ENCODE measurements around the gene PPP1R3F.

The PPP1R3F gene

GRCh38 chrX:49230500-49231232 is 38.9 kb upstream of the PPP1R3F start:
- DNase-seq (ENCODE audit: low read depth), result no peak
- no peak overlapping the region for H3K4me3 ChIP-seq (ENCODE audit: low read depth, low read length)
- no peak for TF ChIP-seq CTCF (IDR thresholded peaks at IDR 0.05; ENCODE audit: control insufficient read depth, extremely low read depth, insufficient read depth)

DNA sequence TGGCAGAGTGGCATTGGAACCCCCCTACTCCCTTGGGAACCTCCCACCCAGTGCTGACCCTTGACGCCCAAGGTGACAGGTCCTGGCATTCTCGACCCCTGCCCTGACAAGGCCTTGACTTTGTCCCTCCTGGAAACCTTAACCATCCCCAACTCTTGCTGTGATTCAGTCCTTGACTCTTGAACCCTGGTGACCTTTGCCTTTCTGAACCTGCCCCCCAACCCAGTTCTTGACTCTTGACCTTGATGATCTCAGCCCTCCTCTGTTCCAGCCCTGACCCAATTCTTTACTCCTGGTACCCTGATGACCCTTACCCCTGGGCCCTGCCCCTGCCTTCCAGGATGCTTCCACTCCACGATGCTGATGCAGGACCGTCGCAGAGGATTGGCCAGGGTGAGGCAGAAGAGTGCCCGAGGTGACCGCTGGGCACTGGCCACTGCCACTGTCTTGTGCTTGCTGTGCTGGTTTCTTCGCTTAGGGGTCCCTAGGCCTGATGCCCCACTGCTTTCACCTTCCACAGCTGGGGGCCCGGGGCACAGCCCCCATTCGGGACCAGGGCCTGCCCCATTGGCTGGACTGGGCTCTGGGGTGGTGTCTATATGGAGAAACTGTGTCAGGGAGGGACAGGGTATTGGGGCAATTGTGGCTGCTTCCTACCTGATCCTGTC is 38.1 kb upstream of the PPP1R3F start:
- H3K4me3 ChIP-seq (ENCODE audit: low read depth, low read length), result no peak overlapping the region
- DNase-seq (ENCODE audit: low read depth), result no peak
- TF ChIP-seq CTCF (IDR thresholded peaks at IDR 0.05; ENCODE audit: control insufficient read depth, extremely low read depth, insufficient read depth), result no peak

DNA sequence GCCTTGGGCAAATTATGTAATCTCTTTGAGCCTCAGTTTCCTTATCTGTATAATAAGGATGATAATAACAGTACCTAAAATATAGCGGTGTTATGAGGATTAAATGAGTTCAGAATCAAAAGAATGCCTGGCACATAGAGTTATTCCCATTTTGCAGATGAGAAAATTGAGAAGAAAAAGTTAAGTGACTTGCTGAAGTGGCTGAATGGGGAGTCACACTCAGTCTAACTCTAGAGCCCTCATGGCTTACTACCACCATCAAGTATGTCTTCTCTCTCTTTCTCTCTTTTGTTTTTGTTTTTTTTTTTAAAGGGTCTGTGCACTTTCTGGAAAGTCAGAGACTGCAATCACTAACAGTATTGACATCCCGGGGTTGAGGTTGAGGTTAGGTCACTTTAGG is 37.1 kb upstream of the PPP1R3F start:
- H3K4me3 ChIP-seq (ENCODE audit: low read depth, low read length), result no peak overlapping the region
- TF ChIP-seq CTCF (IDR thresholded peaks at IDR 0.05; ENCODE audit: control insufficient read depth, extremely low read depth, insufficient read depth), result no peak
- DNase-seq (ENCODE audit: low read depth), result no peak

GRCh38 chrX:49233176-49233575 is 36.4 kb upstream of the PPP1R3F start, which contains the start of gene CACNA1F:
CACNA1F (minus strand) TSS chrX:49233340; CDS start chrX:49233309, 31 bp downstream.
- DNase-seq (ENCODE audit: low read depth), result no peak
- no peak within 1 kb of the TSS for H3K4me3 ChIP-seq (ENCODE audit: low read depth, low read length)
- TF ChIP-seq CTCF (IDR thresholded peaks at IDR 0.05; ENCODE audit: control insufficient read depth, extremely low read depth, insufficient read depth), result no peak

DNA sequence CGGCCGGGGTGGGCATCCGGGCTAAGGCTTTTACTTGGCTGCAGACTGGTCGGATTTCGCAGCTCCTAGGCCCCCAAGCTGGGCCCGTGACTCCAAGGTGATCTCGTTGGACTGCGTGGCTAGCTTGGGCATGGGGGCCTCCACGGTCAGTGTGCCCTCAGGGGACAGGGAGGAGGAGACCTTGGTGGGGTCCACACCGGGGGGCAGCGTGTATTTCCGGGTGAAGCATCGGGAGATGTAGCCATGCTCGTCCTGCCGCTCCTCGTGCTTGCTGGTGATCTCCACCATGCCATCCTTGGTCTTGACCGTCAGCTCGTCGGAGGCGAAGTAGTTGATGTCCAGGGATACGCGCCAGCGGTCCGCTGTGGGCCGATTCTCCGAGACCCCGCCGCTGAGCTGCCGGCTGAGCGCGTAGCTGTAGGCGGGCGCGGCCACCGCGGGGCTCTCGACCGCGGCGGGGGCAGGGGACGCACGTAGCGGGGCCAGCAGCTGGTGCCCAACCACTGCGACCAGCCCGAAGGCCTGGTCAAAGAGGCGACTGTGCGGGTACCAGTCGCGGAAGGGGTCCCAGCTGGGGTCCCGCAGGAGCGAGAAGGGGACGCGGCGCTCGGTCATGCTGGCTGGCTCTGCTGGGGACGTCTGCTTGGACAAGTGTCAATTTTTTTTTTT is 35.6 kb upstream of the PPP1R3F start:
- H3K4me3 ChIP-seq (ENCODE audit: low read depth, low read length), result no peak overlapping the region
- DNase-seq (ENCODE audit: low read depth), result no peak
- no peak for TF ChIP-seq CTCF (IDR thresholded peaks at IDR 0.05; ENCODE audit: control insufficient read depth, extremely low read depth, insufficient read depth)

DNA sequence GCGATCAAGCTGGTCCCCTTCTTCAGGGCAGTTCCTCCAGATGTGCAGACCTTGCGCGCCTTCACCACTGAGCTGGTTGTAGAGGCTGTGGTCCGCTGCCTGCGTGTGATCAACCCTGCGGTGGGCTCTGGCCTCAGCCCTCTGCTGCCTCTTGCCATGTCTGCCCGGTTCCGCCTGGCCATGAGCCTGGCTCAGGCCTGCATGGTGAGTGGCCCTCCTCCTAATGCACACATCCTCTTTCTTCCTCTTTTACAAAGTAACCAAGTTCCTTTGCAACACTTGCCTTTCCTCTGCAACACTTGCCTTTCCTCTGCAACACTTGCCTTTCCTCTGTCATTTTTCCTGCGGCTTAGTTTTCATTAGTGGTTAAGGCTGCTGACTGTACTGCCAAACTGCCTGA is 32.5 kb upstream of the PPP1R3F start:
- no peak for DNase-seq (ENCODE audit: low read depth)
- no peak overlapping the region for H3K4me3 ChIP-seq (ENCODE audit: low read depth, low read length)
- no peak for TF ChIP-seq CTCF (IDR thresholded peaks at IDR 0.05; ENCODE audit: control insufficient read depth, extremely low read depth, insufficient read depth)

Measured in LNCaP clone FGC (cell line).